Neural cell (in vitro differentiated cells): ENCODE measurements around the gene DNM3.

ENCODE experiments used
- EP300 ChIP-seq: fragments of 450-650 bp; conservative IDR thresholded peaks from 2 replicates; pipeline ENCODE4 v1.6.1; 2014; ENCODE audit warnings: antibody characterized with exemption, mild to moderate bottlenecking, moderate library complexity; ENCODE audit not compliant: poor library complexity, severe bottlenecking
- EZH2 ChIP-seq: fragments of 200-600, 300-800 bp; shearing (Covaris generic), sonication (generic); IDR thresholded peaks from 2 replicates; pipeline ENCODE4 v1.6.1; 2014; ENCODE audit warnings: antibody characterized with exemption, low read length, borderline replicate concordance, mild to moderate bottlenecking; ENCODE audit not compliant: insufficient read depth, poor library complexity, severe bottlenecking
- MXI1 ChIP-seq: fragments of 450-650 bp; conservative IDR thresholded peaks from 2 replicates; pipeline ENCODE4 v1.6.1; 2014; ENCODE audit warnings: antibody characterized with exemption, mild to moderate bottlenecking; ENCODE audit not compliant: poor library complexity, severe bottlenecking
- RAD21 ChIP-seq: fragments of 450-650 bp; conservative IDR thresholded peaks from 2 replicates; pipeline ENCODE4 v1.6.1; 2014; ENCODE audit warnings: antibody characterized with exemption, mild to moderate bottlenecking, moderate library complexity
- SMC3 ChIP-seq: fragments of 450-650 bp; conservative IDR thresholded peaks from 2 replicates; pipeline ENCODE4 v1.6.1; 2014; ENCODE audit warnings: antibody characterized with exemption, mild to moderate bottlenecking, moderate library complexity; ENCODE audit not compliant: poor library complexity
- TF ChIP-seq, protein P1 (sequence below): fragments of 450-650 bp; IDR thresholded peaks from 2 replicates; pipeline ENCODE4 v1.5.1; 2014; ENCODE audit warnings: antibody characterized with exemption, mild to moderate bottlenecking, moderate library complexity; ENCODE audit not compliant: poor library complexity, severe bottlenecking
- TF ChIP-seq, protein P2 (sequence below): IDR thresholded peaks from 2 replicates; pipeline ENCODE4 v1.6.1; 2012; ENCODE audit warnings: borderline replicate concordance

GRCh38 chr1:172137703-172138454 is 296.6 kb downstream of the DNM3 start:
- TF ChIP-seq, protein P1, sequence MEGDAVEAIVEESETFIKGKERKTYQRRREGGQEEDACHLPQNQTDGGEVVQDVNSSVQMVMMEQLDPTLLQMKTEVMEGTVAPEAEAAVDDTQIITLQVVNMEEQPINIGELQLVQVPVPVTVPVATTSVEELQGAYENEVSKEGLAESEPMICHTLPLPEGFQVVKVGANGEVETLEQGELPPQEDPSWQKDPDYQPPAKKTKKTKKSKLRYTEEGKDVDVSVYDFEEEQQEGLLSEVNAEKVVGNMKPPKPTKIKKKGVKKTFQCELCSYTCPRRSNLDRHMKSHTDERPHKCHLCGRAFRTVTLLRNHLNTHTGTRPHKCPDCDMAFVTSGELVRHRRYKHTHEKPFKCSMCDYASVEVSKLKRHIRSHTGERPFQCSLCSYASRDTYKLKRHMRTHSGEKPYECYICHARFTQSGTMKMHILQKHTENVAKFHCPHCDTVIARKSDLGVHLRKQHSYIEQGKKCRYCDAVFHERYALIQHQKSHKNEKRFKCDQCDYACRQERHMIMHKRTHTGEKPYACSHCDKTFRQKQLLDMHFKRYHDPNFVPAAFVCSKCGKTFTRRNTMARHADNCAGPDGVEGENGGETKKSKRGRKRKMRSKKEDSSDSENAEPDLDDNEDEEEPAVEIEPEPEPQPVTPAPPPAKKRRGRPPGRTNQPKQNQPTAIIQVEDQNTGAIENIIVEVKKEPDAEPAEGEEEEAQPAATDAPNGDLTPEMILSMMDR, result no peak
- TF ChIP-seq EP300 (no peak), RAD21 (no peak), SMC3 (no peak), EZH2 (no peak), MXI1 (no peak)
- TF ChIP-seq, protein P2, sequence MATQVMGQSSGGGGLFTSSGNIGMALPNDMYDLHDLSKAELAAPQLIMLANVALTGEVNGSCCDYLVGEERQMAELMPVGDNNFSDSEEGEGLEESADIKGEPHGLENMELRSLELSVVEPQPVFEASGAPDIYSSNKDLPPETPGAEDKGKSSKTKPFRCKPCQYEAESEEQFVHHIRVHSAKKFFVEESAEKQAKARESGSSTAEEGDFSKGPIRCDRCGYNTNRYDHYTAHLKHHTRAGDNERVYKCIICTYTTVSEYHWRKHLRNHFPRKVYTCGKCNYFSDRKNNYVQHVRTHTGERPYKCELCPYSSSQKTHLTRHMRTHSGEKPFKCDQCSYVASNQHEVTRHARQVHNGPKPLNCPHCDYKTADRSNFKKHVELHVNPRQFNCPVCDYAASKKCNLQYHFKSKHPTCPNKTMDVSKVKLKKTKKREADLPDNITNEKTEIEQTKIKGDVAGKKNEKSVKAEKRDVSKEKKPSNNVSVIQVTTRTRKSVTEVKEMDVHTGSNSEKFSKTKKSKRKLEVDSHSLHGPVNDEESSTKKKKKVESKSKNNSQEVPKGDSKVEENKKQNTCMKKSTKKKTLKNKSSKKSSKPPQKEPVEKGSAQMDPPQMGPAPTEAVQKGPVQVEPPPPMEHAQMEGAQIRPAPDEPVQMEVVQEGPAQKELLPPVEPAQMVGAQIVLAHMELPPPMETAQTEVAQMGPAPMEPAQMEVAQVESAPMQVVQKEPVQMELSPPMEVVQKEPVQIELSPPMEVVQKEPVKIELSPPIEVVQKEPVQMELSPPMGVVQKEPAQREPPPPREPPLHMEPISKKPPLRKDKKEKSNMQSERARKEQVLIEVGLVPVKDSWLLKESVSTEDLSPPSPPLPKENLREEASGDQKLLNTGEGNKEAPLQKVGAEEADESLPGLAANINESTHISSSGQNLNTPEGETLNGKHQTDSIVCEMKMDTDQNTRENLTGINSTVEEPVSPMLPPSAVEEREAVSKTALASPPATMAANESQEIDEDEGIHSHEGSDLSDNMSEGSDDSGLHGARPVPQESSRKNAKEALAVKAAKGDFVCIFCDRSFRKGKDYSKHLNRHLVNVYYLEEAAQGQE, result no peak
